GM21529 (cell line): ENCODE measurements around the gene MYO9B.
A peak's percentile ranks its signal among the peaks of the same experiment; 100 is the strongest.
"Not testable (repeated sequence)": the region's sequence is repeated elsewhere in the genome, so short reads cannot be mapped to it uniquely, and the experiment has no call there.

ENCODE experiments used
- ATAC-seq: cut with Tn5 transposase; IDR thresholded peaks from one replicate; pipeline ENCODE4 v1.9.1; 2021; ENCODE audit not compliant: unreplicated experiment

MYO9B gene

GRCh38 chr19:17171874-17172273, 96.3 kb downstream of the MYO9B start:
- no peak for ATAC-seq

GRCh38 chr19:17172624-17173345, 97.2 kb downstream of the MYO9B start:
- no peak for ATAC-seq

DNA sequence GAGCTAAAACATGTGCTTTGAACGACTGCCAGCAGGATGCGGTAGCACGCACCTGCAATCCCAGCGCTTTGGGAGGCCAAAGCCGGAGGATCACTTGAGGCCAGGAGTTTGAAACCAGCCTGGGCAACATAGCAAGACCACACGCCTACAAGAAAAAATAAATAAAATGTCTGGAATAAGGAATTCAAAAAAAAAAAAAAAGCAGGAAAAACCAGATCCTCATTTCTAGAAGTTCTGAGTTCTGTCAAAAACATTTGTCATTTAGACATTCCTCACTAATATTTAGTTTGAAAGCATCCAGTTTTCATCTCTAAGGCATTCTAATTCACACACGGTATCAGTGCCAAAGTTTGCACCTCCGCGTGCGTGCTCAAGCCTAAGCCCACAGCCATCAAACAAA, 102.7 kb downstream of the MYO9B start:
- no peak for ATAC-seq

GRCh38 chr19:17180997-17181702, 105.6 kb downstream of the MYO9B start:
- no peak for ATAC-seq

GRCh38 chr19:17183271-17183761, 107.7 kb downstream of the MYO9B start:
- no peak for ATAC-seq

- ATAC-seq = peak; percentile 53
Measured at GRCh38 chr19:17183858-17184321, 108.3 kb downstream of the MYO9B start.

DNA sequence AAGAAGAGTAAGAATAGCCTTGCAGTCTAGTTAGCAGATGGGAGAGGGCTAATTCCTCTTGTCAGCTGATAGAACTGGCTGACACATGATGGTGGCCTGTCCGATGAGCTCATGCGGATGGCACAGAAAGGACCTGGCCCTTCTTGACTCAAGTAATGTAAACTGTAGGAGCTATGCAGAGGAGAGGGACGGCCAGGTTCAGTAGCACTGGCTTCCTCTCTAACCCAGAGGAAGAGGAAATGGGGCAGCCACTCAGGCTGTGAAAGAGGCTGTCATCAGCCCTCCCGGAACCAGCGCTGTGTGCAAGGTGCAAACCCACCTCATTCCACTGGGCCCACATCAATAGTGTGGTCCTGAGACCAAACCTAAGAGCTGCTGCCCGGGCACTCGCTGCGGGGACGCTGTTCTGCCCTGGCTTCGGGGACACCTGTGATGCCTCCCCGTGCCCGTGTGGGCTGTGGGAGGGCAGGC, 108.8 kb downstream of the MYO9B start:
- peak; percentile 19 for ATAC-seq

GRCh38 chr19:17185590-17185989, 110.0 kb downstream of the MYO9B start:
- ATAC-seq = no peak

DNA sequence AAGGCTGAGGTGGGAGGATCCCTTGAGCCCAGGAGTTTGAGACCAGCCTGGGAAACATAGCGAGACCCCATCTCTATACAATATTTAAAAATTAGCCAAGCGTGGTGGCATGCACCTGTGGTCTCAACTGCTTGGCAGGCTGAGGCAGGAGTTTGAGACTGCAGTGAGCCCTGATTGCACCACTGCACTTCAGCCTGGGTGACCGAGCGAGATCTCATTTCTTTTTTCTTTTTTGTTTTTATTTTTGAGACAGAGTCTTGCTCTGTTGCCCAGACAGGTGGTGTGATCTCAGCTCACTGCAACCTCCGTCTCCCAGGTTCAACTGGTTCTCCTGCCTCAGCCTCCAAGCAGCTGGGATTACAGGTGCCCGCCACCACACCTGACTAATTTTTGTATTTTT, 116.2 kb downstream of the MYO9B start:
- ATAC-seq = not testable (repeated sequence)

- ATAC-seq = no peak
Measured at GRCh38 chr19:17192751-17193150, 117.2 kb downstream of the MYO9B start.

DNA sequence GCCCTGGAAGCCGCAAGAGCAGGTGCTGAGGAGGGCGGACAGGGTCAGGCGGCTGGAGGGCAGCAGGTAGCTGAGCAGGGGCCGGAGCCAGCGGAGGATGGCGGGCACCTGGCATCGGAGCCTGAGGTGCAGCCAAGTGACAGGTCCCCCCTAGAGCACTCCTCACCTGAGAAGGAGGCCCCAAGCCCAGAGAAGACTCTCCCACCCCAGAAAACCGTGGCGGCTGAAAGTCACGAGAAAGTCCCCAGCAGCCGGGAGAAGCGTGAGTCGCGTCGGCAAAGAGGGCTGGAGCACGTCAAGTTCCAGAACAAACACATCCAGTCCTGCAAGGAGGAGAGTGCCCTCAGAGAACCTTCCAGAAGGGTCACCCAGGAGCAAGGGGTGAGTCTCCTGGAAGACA, 119.0 kb downstream of the MYO9B start:
- ATAC-seq = no peak

DNA sequence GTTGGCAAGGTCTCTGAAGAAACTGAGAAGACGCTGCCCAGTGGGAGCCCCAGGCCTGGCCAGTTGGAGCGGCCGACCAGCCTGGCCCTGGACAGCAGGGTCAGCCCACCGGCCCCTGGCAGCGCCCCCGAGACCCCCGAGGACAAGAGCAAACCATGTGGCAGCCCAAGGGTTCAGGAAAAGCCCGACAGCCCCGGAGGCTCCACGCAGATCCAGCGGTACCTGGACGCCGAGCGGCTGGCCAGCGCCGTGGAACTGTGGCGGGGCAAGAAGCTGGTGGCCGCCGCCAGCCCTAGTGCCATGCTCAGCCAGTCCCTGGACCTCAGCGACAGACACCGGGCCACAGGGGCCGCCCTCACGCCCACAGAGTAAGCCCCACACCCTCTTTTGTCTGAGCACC, 119.5 kb downstream of the MYO9B start:
- no peak for ATAC-seq

GRCh38 chr19:17196610-17197009, 121.0 kb downstream of the MYO9B start:
- no peak for ATAC-seq

- ATAC-seq = no peak
Measured at GRCh38 chr19:17197666-17198065, 122.1 kb downstream of the MYO9B start.

DNA sequence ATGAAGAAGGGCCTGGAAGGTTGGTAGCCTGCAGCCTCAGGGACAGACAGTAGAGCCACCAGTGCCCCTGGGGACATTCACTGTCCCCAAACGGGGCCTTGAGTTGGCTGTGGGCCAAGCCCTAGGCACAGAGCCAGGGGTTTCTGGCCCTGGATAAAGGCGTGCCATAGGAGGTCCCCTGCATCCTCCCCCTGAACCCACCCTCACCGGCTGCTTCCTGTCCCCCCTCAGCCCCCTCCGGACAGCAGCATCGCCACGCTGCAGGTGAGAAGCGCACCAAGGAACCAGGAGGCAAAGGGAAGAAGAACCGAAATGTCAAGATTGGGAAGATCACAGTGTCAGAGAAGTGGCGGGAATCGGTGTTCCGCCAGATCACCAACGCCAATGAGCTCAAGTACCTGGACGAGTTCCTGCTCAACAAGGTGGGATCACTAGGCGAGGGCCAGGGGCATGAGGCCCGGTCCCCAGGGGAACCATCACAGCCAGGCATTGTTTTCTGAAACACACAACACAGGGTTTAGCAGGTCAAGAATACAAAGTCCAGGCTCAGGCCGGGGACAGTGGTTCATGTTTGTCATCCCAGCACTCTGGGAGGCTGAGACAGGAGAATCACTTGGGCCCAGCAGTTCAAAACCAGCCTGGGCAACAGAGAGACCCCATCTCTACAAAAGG, 125.0 kb downstream of the MYO9B start:
- no peak for ATAC-seq

- no peak for ATAC-seq
Measured at GRCh38 chr19:17202249-17202648, 126.7 kb downstream of the MYO9B start.

DNA sequence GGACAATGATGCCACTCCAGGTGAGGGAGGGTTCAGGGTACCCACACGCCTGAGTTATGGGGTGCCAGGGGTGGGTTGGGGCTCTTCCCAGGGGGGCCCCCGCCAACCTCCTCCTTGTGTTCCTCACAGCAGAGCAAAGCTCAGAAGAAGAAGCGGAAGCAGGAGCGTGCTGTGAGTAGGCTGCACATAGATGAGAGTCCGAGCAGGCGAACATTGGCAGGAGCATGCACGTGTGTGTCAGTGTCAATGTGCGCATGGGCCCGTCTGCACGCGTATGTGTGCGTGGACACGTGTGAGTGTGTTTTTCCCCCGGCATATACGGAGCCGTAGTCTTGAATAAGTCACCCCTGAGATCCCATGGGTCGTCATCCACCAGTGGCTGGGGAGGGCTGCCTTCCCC, 127.1 kb downstream of the MYO9B start:
- no peak for ATAC-seq

- ATAC-seq = no peak
Measured at GRCh38 chr19:17205237-17206140, 129.9 kb downstream of the MYO9B start.

- ATAC-seq = no peak
Measured at GRCh38 chr19:17206736-17207581, 131.4 kb downstream of the MYO9B start.
